GM23248 (cell line): ENCODE results near the gene SRPK1.

Experiments used
- EZH2 ChIP-seq: fragments of 200-600 bp; sonication (generic); IDR thresholded peaks from 2 replicates; pipeline ENCODE4 v1.6.1; 2018; ENCODE audit warnings: antibody characterized with exemption, mild to moderate bottlenecking; ENCODE audit not compliant: insufficient read depth, poor library complexity, severe bottlenecking
- EZH2phosphoT487 ChIP-seq: fragments of 200-600 bp; sonication (generic); IDR thresholded peaks from 2 replicates; pipeline ENCODE4 v1.6.1; 2018; ENCODE audit warnings: antibody characterized with exemption, moderate library complexity, mild to moderate bottlenecking, low read depth; ENCODE audit not compliant: insufficient read depth

GRCh38 chr6:35933844-35934243, 12.9 kb upstream of the SRPK1 start:
- TF ChIP-seq EZH2 = no peak
- no peak for TF ChIP-seq EZH2phosphoT487
